ENCODE data around the gene STK32A. TPM values are rescaled to one million over a fixed set of nuclear protein-coding genes. Genes with fewer than 3 reads are reported as not detected.

STK32A gene
- polyA plus RNA-seq, 2 of the 4 experiments (the other 2 are of a cell fraction): 0.45 to 1.2 TPM

GRCh38 chr5:147417135-147417813 is 182.4 kb downstream of the STK32A start (continued):
- TF ChIP-seq RFX5 (IDR thresholded peaks at IDR 0.05): no peak
- TF ChIP-seq NPAS2 (CRISPR knock-in tag; IDR thresholded peaks at IDR 0.05; ENCODE audit: borderline replicate concordance): no peak
- no peak for TF ChIP-seq GATA3 (IDR thresholded peaks at IDR 0.05; ENCODE audit: borderline replicate concordance)

GRCh38 chr5:147418613-147419012 is 183.8 kb downstream of the STK32A start:
- H3K4me1 ChIP-seq: no peaks in the 10 kb centered on the region
- ATAC-seq (no peak), DNase-seq (ENCODE audit: low read depth in 1 of 2, low spot score in 1 of 2) (no peak), FAIRE-seq (no peak)
- H3K4me3 ChIP-seq: no peak overlapping the region
- no peak overlapping the region for H3K4me2 ChIP-seq
- no peak for TF ChIP-seq FOXS1 (CRISPR knock-in tag; IDR thresholded peaks at IDR 0.05)
- no peak for TF ChIP-seq RCOR1 (IDR thresholded peaks at IDR 0.05; ENCODE audit: low read depth, low read length)
- no peak for TF ChIP-seq HDAC2 (IDR thresholded peaks at IDR 0.05)
- no peak for TF ChIP-seq JUNB (IDR thresholded peaks at IDR 0.05)
- TF ChIP-seq HEYL (CRISPR knock-in tag; IDR thresholded peaks at IDR 0.05): no peak
- TF ChIP-seq RARB (CRISPR knock-in tag; IDR thresholded peaks at IDR 0.05): no peak
- no peak for TF ChIP-seq CEBPB (IDR thresholded peaks at IDR 0.05)
- TF ChIP-seq NFE2L2 (conservative IDR thresholded peaks at IDR 0.05; ENCODE audit: low read length): no peak
- no peak for TF ChIP-seq KDM1A (IDR thresholded peaks at IDR 0.05; ENCODE audit: low read depth)
- no peak for TF ChIP-seq CHD2 (IDR thresholded peaks at IDR 0.05; ENCODE audit: low read length, partially characterized antibody)
- no peaks in the 10 kb centered on the region for H3K9me3 ChIP-seq
- H3K27ac ChIP-seq: no peak overlapping the region
- ChIA-PET CTCF (interaction anchor here (0.9 kb wide), 1 partner anchor 9 kb away, joined by 3 read pairs; no protein-coding TSS in a partner anchor), POLR2A (no interaction called here)
- 53% methylated on average over 2 of the region's 2 CpGs for WGBS (ENCODE audit: missing lambda C conversion rate)

- ChIA-PET POLR2A (no interaction called here), CTCF (interaction anchor here (0.7 to 1.3 kb wide), 4 partner anchors 9 to 57 kb away, joined by 3 to 5 read pairs (median 4); no protein-coding TSS in a partner anchor)
- H3K27ac ChIP-seq: no peak overlapping the region
- FAIRE-seq (no peak), ATAC-seq (no peak), DNase-seq (ENCODE audit: low read depth in 1 of 2, low spot score in 1 of 2) (no peak)
- H3K9me3 ChIP-seq: no peaks in the 10 kb centered on the region
- TF ChIP-seq CBX8 (IDR thresholded peaks at IDR 0.05) (no peak), ESRRA (IDR thresholded peaks at IDR 0.05; ENCODE audit: borderline replicate concordance, low read length) (no peak), CHD4 (IDR thresholded peaks at IDR 0.05; ENCODE audit: borderline replicate concordance) (no peak), RARB (CRISPR knock-in tag; IDR thresholded peaks at IDR 0.05) (no peak)
- H3K4me2 ChIP-seq: no peak overlapping the region
- WGBS (ENCODE audit: missing lambda C conversion rate): 46% methylated on average over 3 of the region's 3 CpGs
- no peaks in the 10 kb centered on the region for H3K4me1 ChIP-seq
- no peak overlapping the region for H3K4me3 ChIP-seq
Measured at GRCh38 chr5:147426640-147427327, 192.0 kb downstream of the STK32A start.

GRCh38 chr5:147427521-147428401 is 192.9 kb downstream of the STK32A start:
- TF ChIP-seq HEYL (CRISPR knock-in tag; IDR thresholded peaks at IDR 0.05): no peak
- TF ChIP-seq BCL3 (IDR thresholded peaks at IDR 0.05): no peak
- no peak for TF ChIP-seq TFCP2L1 (CRISPR knock-in tag; IDR thresholded peaks at IDR 0.05)
- no peak for TF ChIP-seq HOXB13 (CRISPR knock-in tag; IDR thresholded peaks at IDR 0.05; ENCODE audit: low read depth)
- no peak for TF ChIP-seq TP53 (CRISPR knock-in tag; IDR thresholded peaks at IDR 0.05)
- no peak for TF ChIP-seq CHD2 (IDR thresholded peaks at IDR 0.05; ENCODE audit: low read length, partially characterized antibody)
- TF ChIP-seq ZC3H11A (IDR thresholded peaks at IDR 0.05): no peak
- no peak for TF ChIP-seq CHD4 (IDR thresholded peaks at IDR 0.05; ENCODE audit: borderline replicate concordance)
- TF ChIP-seq HOXB5 (CRISPR knock-in tag; IDR thresholded peaks at IDR 0.05): no peak
- TF ChIP-seq RARB (CRISPR knock-in tag; IDR thresholded peaks at IDR 0.05): no peak
- no peak for TF ChIP-seq HDAC2 (IDR thresholded peaks at IDR 0.05)
- no peak for TF ChIP-seq EHMT2 (IDR thresholded peaks at IDR 0.05; ENCODE audit: low read depth)
- no peak for TF ChIP-seq RNF2 (IDR thresholded peaks at IDR 0.05; ENCODE audit: borderline replicate concordance, low read depth)
- no peak for TF ChIP-seq CBX8 (IDR thresholded peaks at IDR 0.05)
- ChIA-PET POLR2A (interaction anchor here (0.6 kb wide), 1 partner anchor 894 kb away, joined by 4 read pairs; no protein-coding TSS in a partner anchor), CTCF (interaction anchor here (1.3 kb wide), 1 partner anchor 58 kb away, joined by 5 read pairs; no protein-coding TSS in a partner anchor)
- WGBS (ENCODE audit: missing lambda C conversion rate): 29% methylated on average over 1 of the region's 1 CpG
- no peak overlapping the region for H3K4me3 ChIP-seq
- DNase-seq (ENCODE audit: low read depth in 1 of 2, low spot score in 1 of 2): no peak
- no peak for FAIRE-seq
- no peaks in the 10 kb centered on the region for H3K9me3 ChIP-seq
- no peak overlapping the region for H3K4me2 ChIP-seq
- no peaks in the 10 kb centered on the region for H3K4me1 ChIP-seq
- no peak for ATAC-seq
- no peak overlapping the region for H3K27ac ChIP-seq

Measured in A549 (cell line).